ENCODE data around the gene CYP4A11.
"Not testable (repeated sequence)": the region's sequence is repeated elsewhere in the genome, so short reads cannot be mapped to it uniquely, and the experiment has no call there.

CYP4A11 gene

DNA sequence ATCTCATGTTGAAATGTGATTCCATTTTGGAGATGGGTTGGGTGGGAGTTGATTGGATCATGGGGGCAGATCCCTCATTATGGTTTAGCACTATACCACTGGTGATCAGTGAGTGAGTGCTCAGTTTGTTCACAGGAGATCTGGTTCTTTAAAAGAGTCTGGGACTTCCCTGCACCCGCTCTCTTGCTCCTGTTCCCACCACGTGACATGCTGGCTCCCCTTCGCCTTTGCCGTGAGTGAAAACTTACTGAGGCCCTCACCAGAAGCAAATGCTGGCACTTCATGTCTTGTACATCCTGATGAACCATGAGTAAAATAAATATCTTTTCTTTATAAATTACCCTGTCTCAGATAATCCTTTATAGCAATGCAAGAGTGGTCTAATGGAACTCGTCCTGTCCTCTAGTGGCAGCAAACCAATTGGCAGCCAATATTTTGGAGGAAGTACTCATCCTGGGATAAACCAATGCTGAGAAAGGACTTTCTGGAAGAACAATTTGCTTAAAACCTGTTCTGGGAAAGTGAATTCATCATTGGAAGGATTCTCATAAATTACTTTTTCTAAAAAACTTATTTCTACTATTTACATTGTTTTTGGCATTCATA is 27.8 kb upstream of the CYP4A11 start:
- H3K4me3 ChIP-seq (ENCODE audit: insufficient read depth, low read length, poor library complexity, severe bottlenecking) = no peak overlapping the region
- H3K79me2 ChIP-seq (ENCODE audit: insufficient read depth, low read length) = no peaks in the 10 kb centered on the region
- H3K9ac ChIP-seq (ENCODE audit: low read length) = no peak overlapping the region
- H3F3A ChIP-seq (ENCODE audit: insufficient read depth) = no peaks in the 10 kb centered on the region
- H3K27me3 ChIP-seq (ENCODE audit: low read length) = no peaks in the 10 kb centered on the region
- no peaks in the 10 kb centered on the region for H3K9me2 ChIP-seq (replicated peaks; ENCODE audit: insufficient read depth, low read length)
- H3K27ac ChIP-seq (ENCODE audit: low read depth, low read length) = no peak overlapping the region
- no peak for TF ChIP-seq EZH2phosphoT487 (conservative IDR thresholded peaks at IDR 0.05; ENCODE audit: low read length)
- TF ChIP-seq, protein P1, sequence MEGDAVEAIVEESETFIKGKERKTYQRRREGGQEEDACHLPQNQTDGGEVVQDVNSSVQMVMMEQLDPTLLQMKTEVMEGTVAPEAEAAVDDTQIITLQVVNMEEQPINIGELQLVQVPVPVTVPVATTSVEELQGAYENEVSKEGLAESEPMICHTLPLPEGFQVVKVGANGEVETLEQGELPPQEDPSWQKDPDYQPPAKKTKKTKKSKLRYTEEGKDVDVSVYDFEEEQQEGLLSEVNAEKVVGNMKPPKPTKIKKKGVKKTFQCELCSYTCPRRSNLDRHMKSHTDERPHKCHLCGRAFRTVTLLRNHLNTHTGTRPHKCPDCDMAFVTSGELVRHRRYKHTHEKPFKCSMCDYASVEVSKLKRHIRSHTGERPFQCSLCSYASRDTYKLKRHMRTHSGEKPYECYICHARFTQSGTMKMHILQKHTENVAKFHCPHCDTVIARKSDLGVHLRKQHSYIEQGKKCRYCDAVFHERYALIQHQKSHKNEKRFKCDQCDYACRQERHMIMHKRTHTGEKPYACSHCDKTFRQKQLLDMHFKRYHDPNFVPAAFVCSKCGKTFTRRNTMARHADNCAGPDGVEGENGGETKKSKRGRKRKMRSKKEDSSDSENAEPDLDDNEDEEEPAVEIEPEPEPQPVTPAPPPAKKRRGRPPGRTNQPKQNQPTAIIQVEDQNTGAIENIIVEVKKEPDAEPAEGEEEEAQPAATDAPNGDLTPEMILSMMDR (IDR thresholded peaks at IDR 0.05; ENCODE audit: insufficient read depth, low read length, poor library complexity, severe bottlenecking) = no peak
- H2AFZ ChIP-seq (ENCODE audit: low read depth, low read length, severe bottlenecking) = no peak overlapping the region
- H3K36me3 ChIP-seq (ENCODE audit: low read length) = no peaks in the 10 kb centered on the region
- no peak overlapping the region for H3K4me2 ChIP-seq (ENCODE audit: low read depth, low read length, poor library complexity, severe bottlenecking)
- no peaks in the 10 kb centered on the region for H4K20me1 ChIP-seq (ENCODE audit: low read depth, low read length)
- H3K9me3 ChIP-seq (ENCODE audit: insufficient read depth, low read length) = no peaks in the 10 kb centered on the region

GRCh38 chr1:46962272-46962671 is 21.0 kb upstream of the CYP4A11 start:
- H3K79me2 ChIP-seq (ENCODE audit: insufficient read depth, low read length); H3K27me3 ChIP-seq (ENCODE audit: low read length); H3K9me2 ChIP-seq (replicated peaks; ENCODE audit: insufficient read depth, low read length); H3K9me3 ChIP-seq (ENCODE audit: insufficient read depth, low read length); H3K9ac ChIP-seq (ENCODE audit: low read length); H4K20me1 ChIP-seq (ENCODE audit: low read depth, low read length); H3F3A ChIP-seq (ENCODE audit: insufficient read depth); H2AFZ ChIP-seq (ENCODE audit: low read depth, low read length, severe bottlenecking); H3K4me3 ChIP-seq (ENCODE audit: insufficient read depth, low read length, poor library complexity, severe bottlenecking); H3K4me2 ChIP-seq (ENCODE audit: low read depth, low read length, poor library complexity, severe bottlenecking); H3K27ac ChIP-seq (ENCODE audit: low read depth, low read length); H3K36me3 ChIP-seq (ENCODE audit: low read length): not testable (repeated sequence)

- no peaks in the 10 kb centered on the region for H3K9me2 ChIP-seq (replicated peaks; ENCODE audit: insufficient read depth, low read length)
- H3K27me3 ChIP-seq (ENCODE audit: low read length) = no peaks in the 10 kb centered on the region
- no peak overlapping the region for H3K27ac ChIP-seq (ENCODE audit: low read depth, low read length)
- no peak overlapping the region for H3K4me2 ChIP-seq (ENCODE audit: low read depth, low read length, poor library complexity, severe bottlenecking)
- H4K20me1 ChIP-seq (ENCODE audit: low read depth, low read length) = no peaks in the 10 kb centered on the region
- H3K36me3 ChIP-seq (ENCODE audit: low read length) = no peaks in the 10 kb centered on the region
- no peak overlapping the region for H3K4me3 ChIP-seq (ENCODE audit: insufficient read depth, low read length, poor library complexity, severe bottlenecking)
- no peak for TF ChIP-seq EZH2phosphoT487 (conservative IDR thresholded peaks at IDR 0.05; ENCODE audit: low read length)
- TF ChIP-seq, protein P1 (IDR thresholded peaks at IDR 0.05; ENCODE audit: insufficient read depth, low read length, poor library complexity, severe bottlenecking) = no peak
- H3K79me2 ChIP-seq (ENCODE audit: insufficient read depth, low read length) = no peaks in the 10 kb centered on the region
- H3F3A ChIP-seq (ENCODE audit: insufficient read depth) = no peaks in the 10 kb centered on the region
- H3K9me3 ChIP-seq (ENCODE audit: insufficient read depth, low read length) = no peaks in the 10 kb centered on the region
- no peak overlapping the region for H2AFZ ChIP-seq (ENCODE audit: low read depth, low read length, severe bottlenecking)
- no peak overlapping the region for H3K9ac ChIP-seq (ENCODE audit: low read length)
Measured at GRCh38 chr1:46961066-46961758, 19.9 kb upstream of the CYP4A11 start.

- H3K9me3 ChIP-seq (ENCODE audit: insufficient read depth, low read length) = no peaks in the 10 kb centered on the region
- H3K9ac ChIP-seq (ENCODE audit: low read length) = no peak overlapping the region
- H3K36me3 ChIP-seq (ENCODE audit: low read length) = no peaks in the 10 kb centered on the region
- H3K27me3 ChIP-seq (ENCODE audit: low read length) = no peaks in the 10 kb centered on the region
- no peak overlapping the region for H2AFZ ChIP-seq (ENCODE audit: low read depth, low read length, severe bottlenecking)
- no peak for TF ChIP-seq EZH2phosphoT487 (conservative IDR thresholded peaks at IDR 0.05; ENCODE audit: low read length)
- TF ChIP-seq, protein P1 (IDR thresholded peaks at IDR 0.05; ENCODE audit: insufficient read depth, low read length, poor library complexity, severe bottlenecking) = no peak
- no peaks in the 10 kb centered on the region for H3F3A ChIP-seq (ENCODE audit: insufficient read depth)
- H3K79me2 ChIP-seq (ENCODE audit: insufficient read depth, low read length) = no peaks in the 10 kb centered on the region
- H3K27ac ChIP-seq (ENCODE audit: low read depth, low read length) = no peak overlapping the region
- no peaks in the 10 kb centered on the region for H3K9me2 ChIP-seq (replicated peaks; ENCODE audit: insufficient read depth, low read length)
- no peaks in the 10 kb centered on the region for H4K20me1 ChIP-seq (ENCODE audit: low read depth, low read length)
- H3K4me2 ChIP-seq (ENCODE audit: low read depth, low read length, poor library complexity, severe bottlenecking) = no peak overlapping the region
- H3K4me3 ChIP-seq (ENCODE audit: insufficient read depth, low read length, poor library complexity, severe bottlenecking) = no peak overlapping the region
Measured at GRCh38 chr1:46960250-46960649, 19.0 kb upstream of the CYP4A11 start.

- H3K36me3 ChIP-seq (ENCODE audit: low read length); H3K9me2 ChIP-seq (replicated peaks; ENCODE audit: insufficient read depth, low read length); H3F3A ChIP-seq (ENCODE audit: insufficient read depth); H3K27ac ChIP-seq (ENCODE audit: low read depth, low read length); H2AFZ ChIP-seq (ENCODE audit: low read depth, low read length, severe bottlenecking); H3K79me2 ChIP-seq (ENCODE audit: insufficient read depth, low read length); H3K9me3 ChIP-seq (ENCODE audit: insufficient read depth, low read length); H3K27me3 ChIP-seq (ENCODE audit: low read length); H4K20me1 ChIP-seq (ENCODE audit: low read depth, low read length); H3K4me3 ChIP-seq (ENCODE audit: insufficient read depth, low read length, poor library complexity, severe bottlenecking); H3K4me2 ChIP-seq (ENCODE audit: low read depth, low read length, poor library complexity, severe bottlenecking); H3K9ac ChIP-seq (ENCODE audit: low read length): not testable (repeated sequence)
Measured at GRCh38 chr1:46955116-46955515, 13.8 kb upstream of the CYP4A11 start.
